GM18499 (cell line): ENCODE data around the gene RALBP1.
"Not testable (repeated sequence)": the region's sequence is repeated elsewhere in the genome, so short reads cannot be mapped to it uniquely, and the experiment has no call there.

ENCODE experiments used
- ATAC-seq: cut with Tn5 transposase; IDR thresholded peaks from one replicate; pipeline ENCODE4 v1.9.1; 2021; ENCODE audit warnings: moderate number of reproducible peaks; ENCODE audit not compliant: insufficient read depth, unreplicated experiment

The RALBP1 gene

GRCh38 chr18:9453283-9453682 is 22.0 kb upstream of the RALBP1 start:
- ATAC-seq = no peak

GRCh38 chr18:9454061-9454703 is 21.1 kb upstream of the RALBP1 start:
- ATAC-seq = no peak

GRCh38 chr18:9455718-9456511 is 19.4 kb upstream of the RALBP1 start:
- ATAC-seq = no peak

GRCh38 chr18:9466127-9466526 is 9.2 kb upstream of the RALBP1 start:
- ATAC-seq = no peak

- ATAC-seq = no peak
Measured at GRCh38 chr18:9466846-9467245, 8.5 kb upstream of the RALBP1 start.

GRCh38 chr18:9468998-9469397 is 6.3 kb upstream of the RALBP1 start:
- no peak for ATAC-seq

- ATAC-seq = no peak
Measured at GRCh38 chr18:9469685-9470084, 5.6 kb upstream of the RALBP1 start.

GRCh38 chr18:9474108-9474982 is 968 bp upstream of the RALBP1 start:
- no peak for ATAC-seq

GRCh38 chr18:9475643-9476591 is 604 bp downstream of the RALBP1 start:
- peak; percentile 2 for ATAC-seq

- ATAC-seq = not testable (repeated sequence)
Measured at GRCh38 chr18:9476949-9477348, 1.6 kb downstream of the RALBP1 start.

GRCh38 chr18:9477509-9477908 is 2.2 kb downstream of the RALBP1 start:
- ATAC-seq = no peak

GRCh38 chr18:9478545-9478944 is 3.2 kb downstream of the RALBP1 start:
- ATAC-seq = no peak

- ATAC-seq = no peak
Measured at GRCh38 chr18:9482790-9483189, 7.5 kb downstream of the RALBP1 start.

- no peak for ATAC-seq
Measured at GRCh38 chr18:9483526-9483925, 8.2 kb downstream of the RALBP1 start.

GRCh38 chr18:9484856-9485255 is 9.5 kb downstream of the RALBP1 start:
- ATAC-seq = not testable (repeated sequence)

- no peak for ATAC-seq
Measured at GRCh38 chr18:9488538-9488937, 13.2 kb downstream of the RALBP1 start.

- peak; percentile 55 for ATAC-seq
Measured at GRCh38 chr18:9494778-9495331, 19.5 kb downstream of the RALBP1 start.

- ATAC-seq = no peak
Measured at GRCh38 chr18:9495465-9495864, 20.2 kb downstream of the RALBP1 start.

GRCh38 chr18:9495916-9496705 is 20.8 kb downstream of the RALBP1 start:
- no peak for ATAC-seq
